LHCN-M2 (cell line): ENCODE results near the gene NCOA4. TPM values are rescaled to one million over a fixed set of nuclear protein-coding genes. Genes with fewer than 3 reads are reported as not detected.
"Not testable (repeated sequence)": the region's sequence is repeated elsewhere in the genome, so short reads cannot be mapped to it uniquely, and the experiment has no call there.

Experiments
- DNase-seq: peaks from one replicate; pipeline ENCODE4 v3.0.0-alpha.2; 2012; ENCODE audit warnings: low read depth
- polyA plus RNA-seq: library from polyadenylated mRNA; unstranded; fragments of >200 nt; gene quantifications from one replicate; pipeline ENCODE4 v1.2.1, GENCODE V29; 2012; ENCODE audit warnings: missing spikeins
- total RNA-seq: library from RNA; depleted of rRNA; stranded (reverse); fragments of >200 nt; gene quantifications from 2 replicates; pipeline ENCODE4 v1.2.3, GENCODE V29; 2014; rRNA removed

Gene NCOA4
- 129 and 137 TPM in 2 replicates for total RNA-seq
- polyA plus RNA-seq, result 66.7 TPM

DNA sequence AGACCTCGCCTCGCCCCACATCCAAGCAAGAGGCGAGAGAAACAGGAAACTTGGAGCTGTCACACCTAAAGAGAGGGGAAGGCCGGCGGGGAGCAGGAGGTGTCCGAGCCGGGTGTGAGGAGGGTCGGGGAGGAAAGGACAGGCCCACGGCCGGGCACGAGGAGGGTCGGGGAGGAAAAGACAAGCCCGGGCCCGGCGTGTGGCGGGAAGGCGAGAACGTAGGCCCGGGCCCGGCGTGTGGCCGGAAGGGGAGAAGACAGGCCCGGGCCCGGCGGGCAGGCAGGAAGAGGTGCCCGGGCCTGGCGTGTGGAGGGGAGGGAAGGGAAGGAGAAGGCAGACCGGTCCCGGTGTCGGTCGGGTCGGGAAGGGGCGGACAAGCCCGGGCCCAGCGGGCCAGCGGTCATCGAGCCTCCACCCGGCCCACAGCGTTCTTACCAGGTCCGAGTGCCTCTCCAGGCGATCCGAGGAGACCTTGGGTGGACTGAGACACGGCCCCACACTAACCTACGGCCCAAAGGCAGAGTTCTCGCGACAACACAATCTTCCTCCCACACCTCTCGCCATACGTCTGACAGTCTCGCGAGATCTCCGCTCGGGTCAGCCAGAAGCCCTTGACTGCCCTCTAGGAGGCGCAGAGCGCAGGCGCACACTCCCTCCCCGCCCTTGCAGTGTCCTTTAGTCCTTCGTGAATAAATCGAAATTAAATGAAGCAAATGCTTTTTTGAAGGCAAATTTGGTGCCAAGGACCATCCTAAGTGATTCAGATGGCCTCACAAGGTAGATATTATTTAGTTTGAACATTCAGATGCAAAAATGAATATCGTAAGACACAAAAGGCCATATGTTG, at the start of gene NCOA4:
Gene NCOA4 (minus strand): TSS at position 533 of the 847 bp plus-strand sequence. CDS start 13,943 bp downstream, outside the sequence.
- DNase-seq, result peak; percentile 97

GRCh38 chr10:46079831-46080585, 49.6 kb upstream of the NCOA4 start:
- DNase-seq, result no peak

GRCh38 chr10:46077731-46078413, 47.4 kb upstream of the NCOA4 start:
- DNase-seq, result no peak

DNA sequence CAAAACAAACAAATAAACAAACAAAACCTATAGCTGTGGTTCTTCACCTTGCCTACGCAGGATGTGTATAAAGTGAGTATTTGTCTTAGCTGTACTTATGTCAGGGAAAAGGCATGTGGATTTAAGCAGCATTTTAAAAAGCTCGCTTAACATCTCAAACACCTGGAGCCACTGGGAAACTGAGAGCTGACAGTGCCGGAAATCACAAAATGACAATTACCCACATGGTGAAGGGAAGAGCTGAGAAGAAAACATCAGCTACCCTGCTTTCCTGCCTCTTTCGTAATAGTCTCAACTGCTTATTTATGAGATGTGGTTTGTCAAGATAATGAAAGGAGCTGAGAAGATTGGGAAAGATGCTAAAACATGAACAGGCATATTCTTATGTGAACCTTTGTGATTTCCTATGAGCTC, 46.7 kb upstream of the NCOA4 start:
- no peak for DNase-seq

DNA sequence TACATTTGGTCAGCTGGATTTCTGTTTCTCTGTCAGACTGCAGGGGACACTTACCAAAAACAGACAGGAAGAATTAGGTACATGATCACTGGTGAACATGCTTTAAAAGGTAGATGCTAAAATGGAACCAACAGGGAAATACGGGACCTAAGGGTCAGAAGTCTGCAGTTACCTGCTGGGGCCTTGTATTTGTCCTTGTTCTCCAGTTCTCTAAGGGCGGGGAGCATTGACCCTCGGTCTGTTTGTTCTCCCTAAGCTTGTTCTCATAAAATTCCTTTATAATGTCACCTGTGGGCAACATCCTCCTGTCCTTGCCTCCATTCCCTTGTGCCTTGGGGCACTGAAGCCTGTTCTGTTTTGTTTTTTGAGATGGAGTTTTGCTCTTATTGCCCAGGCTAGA, 45.4 kb upstream of the NCOA4 start:
- no peak for DNase-seq

DNA sequence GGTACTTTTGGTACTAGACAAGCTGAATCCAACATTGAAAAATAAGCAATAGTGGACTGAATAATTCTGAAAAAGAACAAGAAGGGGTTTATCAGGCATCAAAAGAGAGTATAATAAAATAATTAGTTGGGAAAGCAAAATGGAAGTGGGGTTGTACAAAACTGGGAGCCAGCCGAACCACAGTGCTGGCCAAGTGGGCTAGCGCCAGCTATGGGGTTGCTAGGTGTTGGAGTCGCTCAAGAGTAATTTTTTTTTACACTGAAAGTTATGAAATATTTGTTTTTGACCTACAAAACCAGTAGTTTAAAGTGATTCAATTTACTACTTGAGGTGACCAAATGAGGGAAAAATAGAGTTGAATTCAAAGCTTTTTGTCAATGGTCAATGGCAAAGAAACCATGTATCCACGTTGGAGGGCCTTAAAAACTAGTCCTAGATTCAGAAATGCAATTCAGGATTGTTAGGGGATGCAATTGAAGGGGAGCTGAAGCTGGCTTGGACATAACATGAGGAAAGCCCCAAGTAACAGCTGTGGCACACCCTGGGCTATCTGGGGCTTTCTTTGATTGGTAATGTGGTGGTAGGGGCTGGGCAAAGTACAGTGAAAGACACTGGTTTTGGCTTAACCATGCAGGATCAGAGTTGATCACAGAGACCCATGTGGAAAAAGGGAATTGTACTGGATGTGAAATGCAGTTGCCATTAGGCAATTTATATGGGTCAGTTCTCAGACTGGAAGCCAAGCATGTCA, 43.9 kb upstream of the NCOA4 start:
- no peak for DNase-seq

DNA sequence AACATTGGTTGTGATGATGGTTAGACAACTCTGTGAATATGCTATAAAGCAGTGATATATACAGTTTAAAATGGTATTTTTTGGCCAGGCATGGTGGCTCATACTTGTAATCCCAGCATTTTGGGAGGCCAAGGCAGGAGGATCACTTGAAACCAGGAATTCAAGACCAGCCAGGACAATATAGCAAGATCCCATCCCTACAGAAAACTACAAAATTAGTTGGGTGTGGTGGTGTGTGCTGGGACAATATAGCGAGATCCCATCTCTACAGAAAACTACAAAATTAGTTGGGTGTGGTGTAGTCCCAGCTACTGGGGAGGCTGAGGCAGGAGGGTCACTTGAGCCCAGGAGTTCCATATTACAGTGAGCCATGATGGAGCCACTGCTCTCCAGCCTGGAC, 43.1 kb upstream of the NCOA4 start:
- no peak for DNase-seq

GRCh38 chr10:46070749-46071148, 40.3 kb upstream of the NCOA4 start:
- peak; percentile 7 for DNase-seq

DNA sequence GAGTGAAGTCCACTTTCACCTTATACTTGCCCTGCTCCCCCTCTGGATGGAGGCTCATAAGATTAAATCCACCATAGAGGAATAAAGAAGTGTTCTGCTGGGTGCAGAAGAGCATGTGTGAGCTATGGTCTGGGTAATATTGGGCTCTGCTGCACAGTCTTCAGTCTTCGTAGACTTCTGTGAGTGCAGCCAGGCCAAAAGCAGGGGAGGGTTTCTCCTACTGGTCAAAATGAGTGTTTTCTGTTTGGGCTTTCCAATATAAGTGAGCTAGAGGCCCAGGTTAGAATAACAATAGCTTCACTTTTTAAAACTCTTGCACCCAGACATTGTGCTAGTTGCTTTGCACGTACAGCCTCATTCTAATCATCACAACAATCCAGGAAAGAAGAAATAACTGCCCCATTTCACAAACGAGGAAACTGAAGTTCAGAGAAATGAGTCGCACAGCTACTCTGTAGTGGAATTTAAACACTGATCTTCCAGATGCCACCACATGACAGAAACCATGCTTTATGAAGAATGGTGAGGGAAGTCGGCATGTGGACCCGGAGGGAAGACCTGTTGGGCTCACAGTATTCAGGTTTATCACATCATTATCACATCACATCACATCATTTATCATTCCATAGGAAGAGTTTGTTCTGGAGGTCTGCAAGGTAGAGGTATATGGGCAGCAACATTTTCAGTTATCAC, 39.5 kb upstream of the NCOA4 start:
- DNase-seq, result no peak

DNA sequence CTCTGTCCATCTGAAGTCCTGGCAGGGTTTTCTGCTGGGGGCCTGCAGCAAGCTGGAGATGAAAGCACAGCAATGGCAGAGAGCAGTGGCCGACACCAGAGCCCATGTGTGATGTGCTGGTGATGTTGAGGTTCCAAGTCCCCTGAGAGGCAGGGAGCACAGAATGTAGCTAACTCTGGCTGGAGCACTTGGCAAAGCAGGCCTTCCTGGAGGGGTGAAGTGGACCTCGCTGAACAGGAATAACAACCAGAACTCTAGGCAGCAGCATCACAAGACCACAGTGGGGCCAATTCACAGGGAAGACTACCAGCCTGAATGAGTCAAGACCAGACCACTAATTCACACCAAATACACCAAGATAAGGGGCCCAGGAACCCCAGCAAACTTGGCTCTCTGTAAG, 38.5 kb upstream of the NCOA4 start:
- DNase-seq, result no peak

GRCh38 chr10:46068117-46068516, 37.7 kb upstream of the NCOA4 start:
- no peak for DNase-seq

DNA sequence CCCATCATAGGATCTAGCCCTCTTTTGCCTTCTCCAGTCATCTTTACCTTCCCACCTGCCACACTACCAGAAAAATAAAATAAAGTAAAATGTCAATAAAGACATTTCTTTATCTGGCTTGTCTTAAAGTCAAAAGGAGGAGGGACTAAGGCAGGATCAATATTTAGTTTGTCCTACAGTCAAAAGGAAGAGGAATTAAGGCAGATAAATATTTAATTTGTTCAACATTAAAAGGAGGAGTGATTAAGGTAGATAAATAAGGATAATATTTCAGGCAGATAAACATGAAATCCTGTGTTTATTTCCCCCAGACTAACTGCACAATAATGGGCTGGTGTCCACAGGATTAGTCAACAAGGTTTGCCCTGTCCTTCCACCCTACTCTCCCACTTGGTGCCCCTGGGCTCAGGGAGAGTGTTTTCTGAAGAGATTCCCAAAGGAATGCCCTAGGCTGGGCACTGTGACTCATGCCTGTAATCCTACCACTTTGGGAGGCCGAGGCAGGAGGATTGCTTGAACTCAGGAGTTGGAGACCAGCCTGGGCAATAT, 33.9 kb upstream of the NCOA4 start:
- DNase-seq, result no peak

DNA sequence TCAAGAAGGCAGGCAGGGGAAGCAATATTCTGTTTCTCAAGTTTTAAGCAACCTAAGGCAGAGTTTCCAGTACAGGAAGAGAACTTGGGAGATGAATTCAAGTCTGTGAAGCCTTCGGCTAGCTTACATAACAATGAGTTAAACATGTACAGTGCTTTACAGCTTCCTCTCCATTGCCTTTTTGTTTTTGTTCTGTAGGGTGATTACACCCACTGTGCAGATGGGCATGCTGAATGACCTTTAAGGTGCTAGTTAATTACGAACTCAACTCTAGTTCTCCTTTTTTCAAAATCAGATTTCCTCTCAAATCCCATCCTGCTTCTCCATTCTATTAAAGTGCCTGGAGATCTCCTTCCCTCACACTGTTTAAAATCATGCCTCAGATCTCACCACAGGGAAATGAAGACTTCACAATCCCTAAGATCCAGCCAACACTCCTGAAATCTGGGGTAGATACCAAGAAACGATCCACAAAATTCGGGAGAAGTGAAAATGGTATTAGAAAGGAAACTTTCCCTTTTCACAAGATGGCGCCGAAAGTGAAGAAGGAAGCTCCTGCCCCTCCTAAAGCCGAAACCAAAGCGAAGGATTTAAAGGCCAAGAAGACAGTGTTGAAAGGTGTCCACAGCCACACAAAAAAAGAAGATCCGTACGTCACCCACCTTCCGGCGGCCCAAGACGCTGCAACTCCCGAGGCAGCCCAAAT, 32.5 kb upstream of the NCOA4 start:
- DNase-seq, result no peak

DNA sequence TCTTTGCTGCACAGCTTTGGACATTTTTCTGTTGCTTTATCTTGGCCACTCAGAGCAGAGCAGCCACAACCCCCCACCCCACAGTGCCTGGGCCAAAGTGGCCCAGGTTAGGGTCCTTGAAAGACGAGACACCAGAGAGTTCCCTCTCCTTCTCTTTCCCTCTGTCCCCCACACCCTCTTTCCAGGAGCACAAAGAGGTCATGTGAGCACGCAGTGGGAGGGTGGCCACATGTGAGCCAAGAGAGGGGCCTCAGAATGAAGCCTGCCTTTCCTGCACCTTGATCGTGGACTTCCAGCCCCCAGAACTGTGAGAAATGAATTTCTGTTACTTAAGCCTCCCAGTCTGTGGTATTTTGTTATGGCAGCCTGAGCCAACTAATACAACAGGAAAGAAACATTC, 30.3 kb upstream of the NCOA4 start:
- DNase-seq, result no peak

DNA sequence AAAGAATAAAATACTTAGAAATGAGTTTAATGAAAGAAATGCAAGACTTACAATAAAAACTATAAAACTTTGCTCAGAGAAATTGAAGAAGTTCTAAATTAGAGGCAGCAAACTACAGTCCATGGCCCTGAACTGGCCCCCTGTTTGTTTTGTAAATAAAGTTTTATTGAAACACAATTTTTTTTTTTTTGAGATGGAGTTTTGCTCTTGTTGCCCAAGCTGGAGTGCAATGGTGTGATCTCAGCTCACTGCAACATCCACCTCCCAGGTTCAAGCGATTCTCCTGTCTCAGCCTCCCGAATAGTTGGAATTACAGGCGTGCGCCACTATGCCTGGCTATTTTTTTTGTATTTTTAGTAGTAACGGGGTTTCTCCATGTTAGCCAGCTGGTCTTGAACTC, 27.5 kb upstream of the NCOA4 start:
- not testable (repeated sequence) for DNase-seq

GRCh38 chr10:46057038-46057437, 26.6 kb upstream of the NCOA4 start:
- DNase-seq, result no peak

- no peak for DNase-seq
Observed at GRCh38 chr10:46055771-46056170, 25.3 kb upstream of the NCOA4 start.

DNA sequence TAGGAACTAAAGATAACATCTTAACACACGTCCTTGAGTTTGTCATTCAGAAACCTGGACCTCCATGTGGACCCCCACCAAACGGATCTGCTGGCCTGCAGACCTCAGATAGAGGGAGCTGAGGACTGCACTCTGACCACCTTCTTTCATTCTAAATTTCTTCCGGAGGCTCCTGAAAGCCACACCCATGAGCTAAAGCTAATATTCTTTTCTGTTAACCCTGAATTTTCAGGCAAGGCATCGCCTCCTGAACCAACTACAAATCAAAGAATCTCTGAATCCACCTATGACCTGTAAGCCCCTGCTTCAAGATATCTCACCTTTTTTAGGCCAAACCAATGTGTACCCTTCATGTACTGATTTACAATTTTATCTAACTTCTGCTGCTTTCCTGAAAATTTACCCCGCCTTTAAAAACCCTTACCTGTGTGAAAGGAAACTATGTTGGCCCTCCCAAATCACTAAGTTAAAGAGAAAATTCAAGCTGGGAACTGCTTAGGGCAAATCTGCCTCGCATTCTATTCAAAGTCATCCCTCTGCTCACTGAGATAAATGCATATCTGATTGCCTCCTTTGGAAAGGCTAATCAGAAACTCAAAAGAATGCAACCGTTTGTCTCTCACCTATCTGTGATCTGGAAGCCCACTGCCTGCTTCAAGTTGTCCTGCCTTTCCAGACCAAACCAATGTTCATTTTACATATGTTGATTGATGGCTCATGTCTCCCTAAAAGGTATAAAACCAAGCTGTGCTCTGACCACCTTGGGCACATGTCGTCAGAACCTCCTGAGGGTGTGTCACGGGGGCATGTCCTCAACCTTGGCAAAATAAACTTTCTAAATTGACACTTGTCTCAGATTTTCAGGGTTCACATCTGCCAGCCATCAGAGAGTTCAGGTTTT, 23.4 kb upstream of the NCOA4 start:
- DNase-seq, result no peak
